ENCODE data around the gene DNAJC5G.

GRCh38 chr2:27316655-27317412 is 41.6 kb downstream of the DNAJC5G start:
- TF ChIP-seq CTCF (conservative IDR thresholded peaks at IDR 0.05) (no peak), ZFX (IDR thresholded peaks at IDR 0.05) (no peak)
